Colonic mucosa (tissue), 4 donors: Measurements from ENCODE around the gene CCDC159. TPM values are rescaled to one million over a fixed set of nuclear protein-coding genes. Genes with fewer than 3 reads are reported as not detected.

Experiments used
- DNase-seq: peaks from one replicate; pipeline ENCODE4 v3.0.0-alpha.2; 2020
- H3K27ac ChIP-seq: fragments of 200-600 bp; one replicate; pipeline ENCODE4 v1.8.0; 2021
- H3K27me3 ChIP-seq: fragments of 200-600 bp; one replicate; pipeline ENCODE4 v1.8.0; 2021
- H3K36me3 ChIP-seq: fragments of 200-600 bp; one replicate; pipeline ENCODE4 v1.8.0; 2021
- H3K4me1 ChIP-seq: fragments of 200-600 bp; one replicate; pipeline ENCODE4 v1.8.0; 2021; ENCODE audit warnings: mild to moderate bottlenecking
- H3K4me3 ChIP-seq: fragments of 200-600 bp; one replicate; pipeline ENCODE4 v1.8.0; 2021
- H3K9ac ChIP-seq, 2 donors: one replicate each; pipeline ENCODE4 v1.7.0; 2013; ENCODE audit warnings: control low read depth in 2 of 2, low read depth in 2 of 2, low read length in 2 of 2
- H3K9me3 ChIP-seq: fragments of 200-600 bp; one replicate; pipeline ENCODE4 v1.8.0; 2021
- CTCF ChIP-seq: fragments of 200-600 bp; IDR thresholded peaks from one replicate; pipeline ENCODE4 v1.8.0; 2022; ENCODE audit warnings: antibody characterized with exemption, mild to moderate bottlenecking
- intact Hi-C: fragments of 100-400 bp; cut with DNase I; formaldehyde crosslinking; loops from one replicate; pipeline ENCODE4 v1.14.1; 2022
- total RNA-seq, 2 donors: library from RNA; stranded (reverse); fragmentation: NEBNext Ultra II Directional in 1 of 2; extraction: Animal tissue kit (Norgen Biotek cat#: 25700) in 1 of 2; gene quantifications; one replicate each; pipeline ENCODE4 v1.2.1, GENCODE V29; 2021
- donor health status: healthy.
- donor health status: DM: no; HTN: no; CAD: no.
- donor health status: DM: no; HTN: no; CAD: no.

Gene CCDC159
- total RNA-seq, 2 donors from 2014 or later: 17.4 to 21.4 TPM

DNA sequence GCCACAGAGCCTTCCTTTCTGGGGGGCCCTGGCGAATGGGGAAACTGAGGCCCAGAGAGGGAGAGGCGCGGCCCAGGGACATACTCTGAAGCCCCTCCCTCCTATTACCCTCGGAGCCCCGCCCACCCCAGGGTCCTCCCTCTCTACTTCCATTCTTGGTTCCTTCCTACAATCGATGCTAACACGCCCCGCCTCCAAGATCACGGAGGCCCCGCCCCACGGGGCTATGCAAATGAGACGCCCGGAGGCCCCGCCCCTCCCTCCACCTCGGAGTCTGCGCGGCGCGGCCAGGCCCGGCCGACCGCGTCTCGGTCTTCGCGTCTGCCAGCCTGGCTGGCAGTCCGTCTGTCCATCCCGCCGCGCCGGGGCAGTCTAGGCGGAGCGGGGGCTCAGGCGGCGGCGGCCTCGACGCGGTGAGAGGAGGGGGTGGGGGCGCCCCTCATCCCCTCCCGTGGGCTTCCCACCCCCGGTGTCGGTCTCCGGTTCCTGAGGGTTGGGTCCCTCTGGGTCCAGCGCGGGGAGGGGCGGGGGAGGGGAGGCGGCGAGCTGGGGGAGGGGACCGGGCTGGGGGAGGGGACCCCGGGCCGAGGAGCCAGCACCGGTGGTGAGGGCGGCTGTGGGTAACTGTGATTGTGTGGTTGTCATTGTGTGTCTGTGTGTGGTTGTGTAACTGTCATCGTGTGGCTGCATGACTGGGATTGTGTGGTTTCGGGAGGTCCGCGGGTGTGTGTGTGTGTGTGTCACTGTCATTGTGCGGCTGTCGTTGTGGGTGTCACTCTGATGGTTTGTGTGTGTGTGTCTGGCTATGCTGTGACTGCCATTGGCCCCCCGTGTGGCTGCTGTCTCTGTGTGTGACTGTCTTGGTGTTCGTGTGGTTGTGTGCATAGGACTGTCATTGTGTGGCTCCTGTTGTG is 9.1 kb downstream of the CCDC159 start, which contains the start of gene PLPPR2:
Gene PLPPR2, plus strand, starts transcription at position 273 of the 914 bp plus-strand sequence. CDS start 2,242 bp downstream, outside the sequence.
- TF ChIP-seq CTCF: no peak
- Histone ChIP-seq H3K36me3 (no peaks in the 10 kb centered on the region), H3K9me3 (no peaks in the 10 kb centered on the region), H3K4me3 (peak within 1 kb of the TSS; percentile 50), H3K9ac (peak within 1 kb of the TSS; percentile 38 to 55), H3K4me1 (no peaks in the 10 kb centered on the region), H3K27ac (no peak within 1 kb of the TSS), H3K27me3 (no peaks in the 10 kb centered on the region)
- peak; percentile 93 for DNase-seq
- intact Hi-C loops: no loop called here

DNA sequence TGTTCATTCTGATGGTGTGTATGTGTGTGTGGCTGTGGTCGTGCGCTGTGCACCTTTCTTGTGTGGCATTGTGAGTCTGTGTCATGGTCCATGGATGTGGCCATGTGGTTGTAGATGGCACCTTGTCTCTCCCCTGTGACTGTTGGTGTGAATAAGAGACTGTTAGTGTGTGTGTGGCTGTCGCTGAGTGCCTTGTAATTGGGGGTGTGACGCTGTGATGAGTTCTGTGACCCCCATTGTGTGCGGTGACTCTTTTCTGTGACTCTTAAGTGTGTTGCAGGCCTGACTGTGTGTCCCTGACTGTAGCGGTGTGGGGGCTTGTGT is 9.7 kb downstream of the CCDC159 start:
- TF ChIP-seq CTCF: no peak
- Histone ChIP-seq H3K4me1 (no peaks in the 10 kb centered on the region), H3K27ac (no peak overlapping the region), H3K9ac (peak overlapping the region in 1 of 2 donors; percentile 38), H3K4me3 (peak overlapping the region; percentile 50), H3K27me3 (no peaks in the 10 kb centered on the region), H3K9me3 (no peaks in the 10 kb centered on the region), H3K36me3 (no peaks in the 10 kb centered on the region)
- DNase-seq: no peak
- intact Hi-C loops: no loop called here

DNA sequence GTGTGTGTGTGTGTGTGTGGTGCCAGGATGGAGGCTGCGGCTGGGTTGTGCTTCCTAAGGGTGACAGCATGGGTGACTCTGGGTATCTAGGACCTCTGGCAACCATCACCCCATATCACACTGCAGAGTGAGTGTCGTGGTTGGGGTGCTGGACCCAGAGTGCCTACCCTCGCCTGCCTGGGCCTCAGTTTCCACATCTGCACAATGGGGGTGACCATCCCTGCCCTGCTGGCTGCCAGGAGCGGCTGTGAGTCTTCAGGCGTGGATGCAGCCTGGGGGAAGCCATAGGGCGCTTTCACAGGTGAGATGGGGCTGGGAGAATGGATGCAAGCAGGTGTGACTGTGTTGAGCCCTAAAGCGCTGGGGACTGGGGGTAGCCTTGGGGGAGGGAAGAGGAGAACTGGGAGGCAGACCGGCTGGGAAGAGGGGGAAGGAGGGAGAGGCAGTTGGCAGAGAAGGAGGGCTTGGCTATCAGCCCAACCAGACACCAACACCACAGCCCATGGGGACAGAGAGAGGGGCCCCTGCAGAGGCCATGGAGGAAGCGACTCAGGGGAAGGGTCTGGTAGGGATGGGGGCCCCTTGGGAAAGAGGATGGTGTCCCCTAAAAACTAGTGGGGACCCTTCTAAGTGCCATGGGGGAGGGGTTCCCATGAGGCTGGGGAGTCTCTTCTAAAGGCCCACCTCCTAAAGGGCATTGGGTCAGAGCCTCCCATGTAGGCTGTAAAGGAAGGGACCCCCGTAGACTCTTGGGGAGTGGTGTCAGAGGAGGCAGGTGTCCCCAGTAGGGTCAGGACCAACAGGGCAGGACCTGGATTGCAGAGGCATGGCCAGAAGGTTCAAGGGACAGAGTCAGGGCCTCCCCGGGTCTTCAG is 10.6 kb downstream of the CCDC159 start:
- Histone ChIP-seq H3K9ac (no peak overlapping the region), H3K36me3 (no peaks in the 10 kb centered on the region), H3K27me3 (no peaks in the 10 kb centered on the region), H3K4me1 (no peaks in the 10 kb centered on the region), H3K9me3 (no peaks in the 10 kb centered on the region), H3K4me3 (no peak overlapping the region), H3K27ac (no peak overlapping the region)
- no peak for TF ChIP-seq CTCF
- intact Hi-C loops: no loop called here
- DNase-seq: no peak

DNA sequence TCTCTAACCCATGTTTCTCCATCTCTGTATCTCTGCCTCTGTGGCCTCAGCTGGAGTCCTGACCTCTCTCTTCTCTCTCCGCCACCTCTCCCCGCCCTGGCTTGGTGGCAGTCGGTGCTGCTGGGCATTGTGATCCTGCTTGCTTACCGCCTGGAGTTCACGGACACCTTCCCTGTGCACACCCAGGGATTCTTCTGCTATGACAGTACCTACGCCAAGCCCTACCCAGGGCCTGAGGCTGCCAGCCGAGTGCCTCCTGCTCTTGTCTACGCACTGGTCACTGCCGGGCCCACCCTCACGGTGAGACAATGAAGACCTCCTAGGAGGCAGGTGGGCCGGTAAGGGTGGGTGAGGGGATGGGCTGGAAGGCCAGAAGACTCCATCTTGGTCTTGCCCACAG is 13.1 kb downstream of the CCDC159 start:
- H3K27ac ChIP-seq: no peak overlapping the region
- H3K9ac ChIP-seq: no peak overlapping the region
- intact Hi-C loops: no loop called here
- no peaks in the 10 kb centered on the region for H3K36me3 ChIP-seq
- no peaks in the 10 kb centered on the region for H3K4me1 ChIP-seq
- no peaks in the 10 kb centered on the region for H3K27me3 ChIP-seq
- H3K4me3 ChIP-seq: no peak overlapping the region
- H3K9me3 ChIP-seq: no peaks in the 10 kb centered on the region
- no peak for TF ChIP-seq CTCF
- no peak for DNase-seq

DNA sequence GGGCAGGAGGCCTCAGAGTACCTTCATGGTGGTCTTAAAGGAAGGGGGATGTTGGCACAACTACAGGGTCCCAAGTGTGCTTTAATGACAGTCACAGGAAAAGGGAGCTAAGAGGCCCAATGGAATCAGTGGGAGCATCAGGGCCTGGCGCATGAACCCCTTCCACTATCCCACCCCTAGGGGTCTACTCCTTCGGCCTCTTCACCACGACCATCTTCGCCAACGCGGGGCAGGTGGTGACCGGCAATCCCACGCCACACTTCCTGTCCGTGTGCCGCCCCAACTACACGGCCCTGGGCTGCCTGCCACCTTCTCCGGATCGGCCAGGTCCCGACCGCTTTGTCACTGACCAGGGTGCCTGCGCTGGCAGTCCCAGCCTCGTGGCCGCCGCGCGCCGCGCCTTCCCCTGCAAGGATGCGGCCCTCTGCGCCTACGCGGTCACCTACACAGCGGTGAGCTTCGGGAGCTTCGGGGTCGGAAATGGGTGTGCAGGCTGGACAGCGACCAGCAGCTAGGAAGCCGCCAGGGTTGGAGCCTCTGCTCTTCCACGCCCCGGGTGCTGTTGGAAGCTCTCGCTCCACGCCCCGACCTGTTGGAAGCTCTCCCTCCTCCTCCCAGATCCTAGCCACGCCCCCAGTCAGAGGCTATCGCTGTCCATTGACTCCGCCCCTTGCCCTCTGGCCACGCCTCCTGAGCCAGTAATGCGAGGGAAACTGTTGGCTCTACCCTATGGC is 14.9 kb downstream of the CCDC159 start:
- Histone ChIP-seq H3K27me3 (no peaks in the 10 kb centered on the region), H3K4me3 (no peak overlapping the region), H3K9me3 (no peaks in the 10 kb centered on the region), H3K27ac (no peak overlapping the region), H3K4me1 (no peaks in the 10 kb centered on the region), H3K9ac (peak overlapping the region in 1 of 2 donors; percentile 34), H3K36me3 (no peaks in the 10 kb centered on the region)
- intact Hi-C loops: no loop called here
- DNase-seq: peak; percentile 98
- no peak for TF ChIP-seq CTCF
